ENCODE data around the gene ZP2.

ZP2 gene

GRCh38 chr16:21227866-21228265, 16.5 kb upstream of the ZP2 start:
- no peaks in the 10 kb centered on the region for H4K20me1 ChIP-seq (ENCODE audit: control insufficient read depth, insufficient read depth, low read depth, low read length)
- H3K27me3 ChIP-seq (ENCODE audit: control insufficient read depth, low read length), result peaks cover 55% of the 10 kb centered on the region
- no peaks in the 10 kb centered on the region for H3F3A ChIP-seq (ENCODE audit: control insufficient read depth, insufficient read depth)
- H3K79me2 ChIP-seq (ENCODE audit: control insufficient read depth, low read length), result no peaks in the 10 kb centered on the region
- no peaks in the 10 kb centered on the region for H3K36me3 ChIP-seq (ENCODE audit: control insufficient read depth, low read length)
- H3K4me3 ChIP-seq (ENCODE audit: low read length), result no peak overlapping the region
- TF ChIP-seq EZH2phosphoT487 (IDR thresholded peaks at IDR 0.05; ENCODE audit: borderline replicate concordance, low read length) (no peak), CTCF (IDR thresholded peaks at IDR 0.05; ENCODE audit: low read depth, low read length, poor library complexity, severe bottlenecking) (no peak)
- no peaks in the 10 kb centered on the region for H3K4me1 ChIP-seq (ENCODE audit: control insufficient read depth, low read length)
- no peaks in the 10 kb centered on the region for H3K9me3 ChIP-seq (ENCODE audit: control insufficient read depth, insufficient read depth, low read length)
- no peak overlapping the region for H3K4me2 ChIP-seq (ENCODE audit: low read length)
- no peaks in the 10 kb centered on the region for H3K9me2 ChIP-seq (replicated peaks; ENCODE audit: control insufficient read depth, low read length)
- H3K27ac ChIP-seq (ENCODE audit: low read depth, low read length), result no peak overlapping the region

GRCh38 chr16:21226749-21227148, 15.4 kb upstream of the ZP2 start:
- H3F3A ChIP-seq (ENCODE audit: control insufficient read depth, insufficient read depth), result no peaks in the 10 kb centered on the region
- no peaks in the 10 kb centered on the region for H4K20me1 ChIP-seq (ENCODE audit: control insufficient read depth, insufficient read depth, low read depth, low read length)
- H3K9me3 ChIP-seq (ENCODE audit: control insufficient read depth, insufficient read depth, low read length), result no peaks in the 10 kb centered on the region
- H3K27ac ChIP-seq (ENCODE audit: low read depth, low read length), result no peak overlapping the region
- H3K9me2 ChIP-seq (replicated peaks; ENCODE audit: control insufficient read depth, low read length), result no peaks in the 10 kb centered on the region
- no peak overlapping the region for H3K4me3 ChIP-seq (ENCODE audit: low read length)
- H3K27me3 ChIP-seq (ENCODE audit: control insufficient read depth, low read length), result peaks cover 48% of the 10 kb centered on the region
- H3K79me2 ChIP-seq (ENCODE audit: control insufficient read depth, low read length), result no peaks in the 10 kb centered on the region
- H3K4me2 ChIP-seq (ENCODE audit: low read length), result no peak overlapping the region
- no peaks in the 10 kb centered on the region for H3K4me1 ChIP-seq (ENCODE audit: control insufficient read depth, low read length)
- H3K36me3 ChIP-seq (ENCODE audit: control insufficient read depth, low read length), result no peaks in the 10 kb centered on the region
- TF ChIP-seq CTCF (IDR thresholded peaks at IDR 0.05; ENCODE audit: low read depth, low read length, poor library complexity, severe bottlenecking) (no peak), EZH2phosphoT487 (IDR thresholded peaks at IDR 0.05; ENCODE audit: borderline replicate concordance, low read length) (no peak)

DNA sequence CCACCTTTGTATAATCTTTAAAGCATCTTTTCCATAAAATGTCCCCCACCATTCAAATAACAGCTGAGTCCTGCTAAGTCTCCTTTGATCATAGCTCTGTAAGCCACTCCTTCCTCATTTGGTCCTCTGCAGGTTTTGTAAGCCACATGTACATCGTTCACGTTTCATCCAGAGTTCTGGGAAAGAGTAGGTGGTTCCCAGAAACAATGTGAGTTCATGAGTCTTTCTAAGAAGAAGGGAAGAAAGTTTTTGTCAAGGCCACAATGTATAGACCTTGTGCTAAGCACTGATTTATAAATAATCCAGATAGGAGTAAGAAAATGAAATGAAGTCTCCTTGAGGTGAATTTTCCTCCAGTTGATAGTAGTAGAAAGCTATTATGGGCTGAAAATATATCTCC, 13.4 kb upstream of the ZP2 start:
- no peaks in the 10 kb centered on the region for H3K4me1 ChIP-seq (ENCODE audit: control insufficient read depth, low read length)
- H3K27ac ChIP-seq (ENCODE audit: low read depth, low read length), result no peak overlapping the region
- H3K9me3 ChIP-seq (ENCODE audit: control insufficient read depth, insufficient read depth, low read length), result no peaks in the 10 kb centered on the region
- H3F3A ChIP-seq (ENCODE audit: control insufficient read depth, insufficient read depth), result no peaks in the 10 kb centered on the region
- no peaks in the 10 kb centered on the region for H3K36me3 ChIP-seq (ENCODE audit: control insufficient read depth, low read length)
- H3K27me3 ChIP-seq (ENCODE audit: control insufficient read depth, low read length), result peaks cover 45% of the 10 kb centered on the region
- H4K20me1 ChIP-seq (ENCODE audit: control insufficient read depth, insufficient read depth, low read depth, low read length), result no peaks in the 10 kb centered on the region
- TF ChIP-seq EZH2phosphoT487 (IDR thresholded peaks at IDR 0.05; ENCODE audit: borderline replicate concordance, low read length) (no peak), CTCF (IDR thresholded peaks at IDR 0.05; ENCODE audit: low read depth, low read length, poor library complexity, severe bottlenecking) (no peak)
- no peak overlapping the region for H3K4me3 ChIP-seq (ENCODE audit: low read length)
- no peaks in the 10 kb centered on the region for H3K9me2 ChIP-seq (replicated peaks; ENCODE audit: control insufficient read depth, low read length)
- no peak overlapping the region for H3K4me2 ChIP-seq (ENCODE audit: low read length)
- H3K79me2 ChIP-seq (ENCODE audit: control insufficient read depth, low read length), result no peaks in the 10 kb centered on the region

DNA sequence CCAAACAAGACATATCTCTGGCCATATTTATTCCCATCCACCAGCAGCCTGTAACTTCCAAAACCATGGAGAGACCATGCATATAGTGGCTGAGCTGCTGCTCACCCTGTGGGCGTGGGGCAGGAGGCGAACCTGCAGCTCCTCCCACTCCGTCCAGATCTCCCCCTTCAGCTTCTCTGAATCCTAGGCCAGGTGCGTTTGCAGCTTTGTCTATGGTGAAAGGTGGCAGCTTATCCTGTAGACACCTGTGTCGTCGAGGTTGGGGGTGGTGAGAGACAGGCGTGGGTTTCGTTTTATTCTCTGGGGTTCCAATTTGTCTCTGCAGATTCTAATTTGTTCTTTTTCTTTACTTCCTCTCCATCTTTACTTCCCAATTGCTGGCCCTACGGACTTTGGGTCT, 12.4 kb upstream of the ZP2 start:
- H3K27ac ChIP-seq (ENCODE audit: low read depth, low read length), result no peak overlapping the region
- H3K27me3 ChIP-seq (ENCODE audit: control insufficient read depth, low read length), result peaks cover 39% of the 10 kb centered on the region
- H3K79me2 ChIP-seq (ENCODE audit: control insufficient read depth, low read length), result no peaks in the 10 kb centered on the region
- H3K4me2 ChIP-seq (ENCODE audit: low read length), result no peak overlapping the region
- no peak overlapping the region for H3K4me3 ChIP-seq (ENCODE audit: low read length)
- TF ChIP-seq EZH2phosphoT487 (IDR thresholded peaks at IDR 0.05; ENCODE audit: borderline replicate concordance, low read length) (no peak), CTCF (IDR thresholded peaks at IDR 0.05; ENCODE audit: low read depth, low read length, poor library complexity, severe bottlenecking) (no peak)
- no peaks in the 10 kb centered on the region for H3K9me2 ChIP-seq (replicated peaks; ENCODE audit: control insufficient read depth, low read length)
- no peaks in the 10 kb centered on the region for H3F3A ChIP-seq (ENCODE audit: control insufficient read depth, insufficient read depth)
- no peaks in the 10 kb centered on the region for H3K36me3 ChIP-seq (ENCODE audit: control insufficient read depth, low read length)
- no peaks in the 10 kb centered on the region for H3K4me1 ChIP-seq (ENCODE audit: control insufficient read depth, low read length)
- H4K20me1 ChIP-seq (ENCODE audit: control insufficient read depth, insufficient read depth, low read depth, low read length), result no peaks in the 10 kb centered on the region
- H3K9me3 ChIP-seq (ENCODE audit: control insufficient read depth, insufficient read depth, low read length), result no peaks in the 10 kb centered on the region
